ENCODE data around the gene TMEM186. TPM values are rescaled to one million over a fixed set of nuclear protein-coding genes. Genes with fewer than 3 reads are reported as not detected.

Gene TMEM186, protein sequence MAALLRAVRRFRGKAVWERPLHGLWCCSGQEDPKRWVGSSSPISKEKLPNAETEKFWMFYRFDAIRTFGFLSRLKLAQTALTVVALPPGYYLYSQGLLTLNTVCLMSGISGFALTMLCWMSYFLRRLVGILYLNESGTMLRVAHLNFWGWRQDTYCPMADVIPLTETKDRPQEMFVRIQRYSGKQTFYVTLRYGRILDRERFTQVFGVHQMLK
- total RNA-seq: 3.8 and 5.0 TPM in 2 replicates

DNA sequence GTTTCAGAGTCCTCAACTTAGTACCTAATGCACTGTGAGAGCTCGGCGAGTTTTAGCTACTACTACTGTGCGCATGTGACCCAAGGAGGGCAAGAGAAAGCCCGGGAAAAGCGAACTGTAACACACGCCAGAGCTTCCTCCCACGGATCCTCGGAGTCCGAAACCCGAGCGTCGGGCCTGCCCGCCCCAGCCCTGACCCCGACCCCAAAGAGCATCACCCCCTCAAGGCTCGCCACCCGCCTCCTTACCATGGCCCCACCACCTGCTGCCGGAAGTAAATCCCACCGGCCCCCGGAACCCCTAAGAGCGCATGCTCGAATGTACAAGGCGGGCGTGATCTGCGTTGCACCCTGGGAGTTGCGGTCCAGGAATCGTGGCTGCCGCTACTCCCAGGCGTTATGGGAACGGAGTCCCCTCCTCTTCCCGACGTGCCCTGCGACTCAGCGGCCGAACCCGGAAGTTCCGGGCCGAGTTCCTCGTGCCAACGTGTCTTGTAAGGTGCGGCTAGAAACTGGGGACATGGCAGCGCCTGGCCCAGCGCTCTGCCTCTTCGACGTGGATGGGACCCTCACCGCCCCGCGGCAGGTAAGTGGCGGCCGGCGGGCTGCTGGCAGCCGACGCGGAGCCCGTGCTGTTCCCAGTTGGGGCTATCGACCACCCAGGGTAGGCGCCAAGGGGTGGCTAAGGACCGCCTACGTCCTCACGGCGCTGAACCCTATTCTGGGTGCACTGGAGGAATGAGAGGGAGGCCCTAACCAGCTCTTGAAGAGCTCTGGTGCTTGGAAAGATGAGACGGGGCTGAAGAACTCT lies at the start of gene TMEM186, which contains the start of gene PMM2:
TSS of gene TMEM186 (minus strand) at position 276 of the 810 bp plus-strand sequence. CDS start at position 251, 25 bp downstream.
TSS of gene PMM2 (plus strand) at position 476 of the 810 bp plus-strand sequence. CDS start at position 520, 44 bp downstream.

Other genes starting within 250 kb of the TMEM186 start
- gene TMEM114, start 207.1 kb downstream of the TMEM186 start, total RNA-seq: not detected in 2 replicates
- gene METTL22, start 175.9 kb downstream of the TMEM186 start, total RNA-seq: 19.8 and 25.6 TPM in 2 replicates
- 2.6 and 3.4 TPM in 2 replicates for gene ABAT, start 123.0 kb downstream of the TMEM186 start, total RNA-seq
- 27.3 and 32.8 TPM in 2 replicates for gene PMM2, start 200 bp upstream of the TMEM186 start, total RNA-seq
- 87.0 and 99.0 TPM in 2 replicates for gene CARHSP1, start 71.4 kb upstream of the TMEM186 start, total RNA-seq
- not detected in 2 replicates for gene LITAFD, start 84.7 kb upstream of the TMEM186 start, total RNA-seq
- gene USP7, start 166.3 kb upstream of the TMEM186 start, total RNA-seq: 61.7 and 65.0 TPM in 2 replicates